AG09319 (cell line): ENCODE measurements around the gene MAN1A2.
"Not testable (repeated sequence)": the region's sequence is repeated elsewhere in the genome, so short reads cannot be mapped to it uniquely, and the experiment has no call there.

Source experiments
- DNase-seq: peaks from one replicate; pipeline ENCODE4 v3.0.0-alpha.2; 2010; ENCODE audit warnings: low read depth; ENCODE audit errors: extremely low read depth
- CTCF ChIP-seq: IDR thresholded peaks from 2 replicates; pipeline ENCODE4 v1.5.1; 2011; ENCODE audit warnings: low read depth, mild to moderate bottlenecking, inconsistent platforms, low read length, moderate library complexity

The MAN1A2 gene

GRCh38 chr1:117346206-117346928 is 20.9 kb upstream of the MAN1A2 start:
- TF ChIP-seq CTCF, result no peak
- no peak for DNase-seq

GRCh38 chr1:117347907-117348306 is 19.3 kb upstream of the MAN1A2 start:
- DNase-seq, result no peak
- TF ChIP-seq CTCF, result no peak

GRCh38 chr1:117352695-117353094 is 14.6 kb upstream of the MAN1A2 start:
- DNase-seq, result not testable (repeated sequence)

- not testable (repeated sequence) for DNase-seq
Observed at GRCh38 chr1:117357833-117358603, 9.2 kb upstream of the MAN1A2 start.

GRCh38 chr1:117358604-117358887 is 8.7 kb upstream of the MAN1A2 start:
- not testable (repeated sequence) for DNase-seq

GRCh38 chr1:117359561-117360289 is 7.5 kb upstream of the MAN1A2 start:
- no peak for DNase-seq
- no peak for TF ChIP-seq CTCF

GRCh38 chr1:117362986-117363385 is 4.3 kb upstream of the MAN1A2 start:
- DNase-seq, result no peak

GRCh38 chr1:117363571-117364048 is 3.6 kb upstream of the MAN1A2 start:
- no peak for DNase-seq
- no peak for TF ChIP-seq CTCF

More at GRCh38 chr1:117362986-117363385, 4.3 kb upstream of the MAN1A2 start:
- no peak for TF ChIP-seq CTCF

GRCh38 chr1:117364240-117364639 is 3.0 kb upstream of the MAN1A2 start:
- DNase-seq, result no peak
- TF ChIP-seq CTCF, result no peak
